ENCODE measurements around the gene ADNP. TPM values are rescaled to one million over a fixed set of nuclear protein-coding genes. Genes with fewer than 3 reads are reported as not detected.

ADNP gene
- polyA plus RNA-seq, 1 of the 3 experiments (the other 2 are of a cell fraction), result 13.3 TPM

DNA sequence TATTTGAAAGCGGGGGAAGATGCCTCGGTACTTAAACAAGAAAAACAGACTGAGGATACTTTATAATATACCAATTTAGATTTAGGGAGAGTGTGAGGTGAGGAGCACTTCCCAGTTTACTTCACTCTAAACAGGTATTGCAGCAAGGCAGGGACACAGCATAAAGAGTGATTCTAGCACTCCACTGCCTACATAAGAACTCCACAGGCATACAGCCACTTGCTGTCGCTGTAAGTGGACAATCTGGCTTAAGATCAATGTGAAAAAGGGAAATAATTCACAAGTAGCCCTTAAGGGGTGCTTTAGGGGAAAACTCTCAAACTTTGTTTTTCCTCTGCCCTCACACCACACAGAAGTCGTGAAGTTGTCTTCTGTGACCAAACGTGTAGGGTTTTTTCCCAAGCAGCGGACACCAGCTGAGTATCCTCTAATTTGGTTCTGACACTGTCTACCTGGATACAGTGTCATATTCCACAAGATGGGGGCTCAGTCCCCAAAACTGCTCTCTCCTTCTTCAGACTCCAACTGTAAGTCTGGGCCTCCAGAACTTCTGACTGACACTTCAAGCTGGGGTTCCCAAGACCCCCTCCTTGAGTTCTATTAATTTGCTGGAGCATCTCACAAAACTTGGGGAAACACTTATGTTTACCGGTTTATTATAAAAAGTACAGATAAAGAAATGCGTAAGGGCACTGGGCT is 9.3 kb downstream of the ADNP start:
- Histone ChIP-seq H3K9ac (no peak overlapping the region; the same call in 1 of the 2 replicates), H3K79me2 (ENCODE audit: insufficient read depth) (peaks cover 100% of the 10 kb centered on the region), H4K20me1 (ENCODE audit: insufficient read depth) (peaks cover 100% of the 10 kb centered on the region), H3K4me1 (ENCODE audit: control insufficient read depth in 1 of 2, insufficient read depth in 2 of 2, low read depth in 1 of 2, low read length in 1 of 2) (peaks cover 20 to 28% of the 10 kb centered on the region in 2 experiments; a peak in 3 of 4 replicates), H2AFZ (ENCODE audit: low read depth) (no peak overlapping the region), H3K27ac (ENCODE audit: low read depth in 2 of 2, low read length in 1 of 2) (peak overlapping the region in 1 of 2 experiments; percentile 46; a peak in 2 of 4 replicates), H3K9me2 (no peaks in the 10 kb centered on the region), H3K27me3 (ENCODE audit: insufficient read depth) (no peaks in the 10 kb centered on the region), H3K36me3 (replicated peaks in 1 of 2; ENCODE audit: control insufficient read depth in 1 of 2, insufficient read depth in 2 of 2, low read length in 1 of 2) (peaks cover 53 to 56% of the 10 kb centered on the region in 2 experiments), H3F3A (replicated peaks; ENCODE audit: insufficient read depth) (peaks cover 20% of the 10 kb centered on the region), H3K4me2 (peak overlapping the region; percentile 22; the same call in 1 of the 2 replicates), H3K9me3 (no peaks in the 10 kb centered on the region), H3K4me3 (ENCODE audit: low read depth in 2 of 2, low read length in 1 of 2) (no peak overlapping the region)
- no peak for DNase-seq
- 90% methylated on average over 8 of the region's 8 CpGs for WGBS (ENCODE audit: low lambda C conversion rate)
- ChIA-PET POLR2A (no interaction called here), CTCF (interaction anchor here (1.0 to 16.1 kb wide), 5 partner anchors 8 to 131 kb away, joined by 3 to 340 read pairs (median 4); partner anchors contain the start of genes ADNP and BCAS4)
- TF ChIP-seq FOXM1 (IDR thresholded peaks at IDR 0.05; ENCODE audit: low read depth) (no peak), GABPA (IDR thresholded peaks at IDR 0.05; ENCODE audit: low read depth) (no peak), JUND (IDR thresholded peaks at IDR 0.05) (no peak), CHD2 (IDR thresholded peaks at IDR 0.05; ENCODE audit: low read length, partially characterized antibody) (no peak), MEF2A (IDR thresholded peaks at IDR 0.05; ENCODE audit: borderline replicate concordance, low read depth) (no peak), TAF1 (IDR thresholded peaks at IDR 0.05; ENCODE audit: borderline replicate concordance, low read depth, low read length) (no peak), ELF1 (IDR thresholded peaks at IDR 0.05) (no peak), NRF1 (IDR thresholded peaks at IDR 0.05; ENCODE audit: low read depth, low read length) (no peak), MXI1 (IDR thresholded peaks at IDR 0.05; ENCODE audit: low read depth, low read length) (no peak), RAD21 (IDR thresholded peaks at IDR 0.05; ENCODE audit: low read length) (no peak), SIN3A (IDR thresholded peaks at IDR 0.05; ENCODE audit: borderline replicate concordance, low read depth, low read length) (no peak)
- TF ChIP-seq, protein P1, sequence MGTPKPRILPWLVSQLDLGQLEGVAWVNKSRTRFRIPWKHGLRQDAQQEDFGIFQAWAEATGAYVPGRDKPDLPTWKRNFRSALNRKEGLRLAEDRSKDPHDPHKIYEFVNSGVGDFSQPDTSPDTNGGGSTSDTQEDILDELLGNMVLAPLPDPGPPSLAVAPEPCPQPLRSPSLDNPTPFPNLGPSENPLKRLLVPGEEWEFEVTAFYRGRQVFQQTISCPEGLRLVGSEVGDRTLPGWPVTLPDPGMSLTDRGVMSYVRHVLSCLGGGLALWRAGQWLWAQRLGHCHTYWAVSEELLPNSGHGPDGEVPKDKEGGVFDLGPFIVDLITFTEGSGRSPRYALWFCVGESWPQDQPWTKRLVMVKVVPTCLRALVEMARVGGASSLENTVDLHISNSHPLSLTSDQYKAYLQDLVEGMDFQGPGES (IDR thresholded peaks at IDR 0.05; ENCODE audit: low read depth, low read length), result no peak
- TF ChIP-seq, protein P2, sequence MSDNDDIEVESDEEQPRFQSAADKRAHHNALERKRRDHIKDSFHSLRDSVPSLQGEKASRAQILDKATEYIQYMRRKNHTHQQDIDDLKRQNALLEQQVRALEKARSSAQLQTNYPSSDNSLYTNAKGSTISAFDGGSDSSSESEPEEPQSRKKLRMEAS (IDR thresholded peaks at IDR 0.05; ENCODE audit: low read depth), result no peak
- TF ChIP-seq, protein P3, sequence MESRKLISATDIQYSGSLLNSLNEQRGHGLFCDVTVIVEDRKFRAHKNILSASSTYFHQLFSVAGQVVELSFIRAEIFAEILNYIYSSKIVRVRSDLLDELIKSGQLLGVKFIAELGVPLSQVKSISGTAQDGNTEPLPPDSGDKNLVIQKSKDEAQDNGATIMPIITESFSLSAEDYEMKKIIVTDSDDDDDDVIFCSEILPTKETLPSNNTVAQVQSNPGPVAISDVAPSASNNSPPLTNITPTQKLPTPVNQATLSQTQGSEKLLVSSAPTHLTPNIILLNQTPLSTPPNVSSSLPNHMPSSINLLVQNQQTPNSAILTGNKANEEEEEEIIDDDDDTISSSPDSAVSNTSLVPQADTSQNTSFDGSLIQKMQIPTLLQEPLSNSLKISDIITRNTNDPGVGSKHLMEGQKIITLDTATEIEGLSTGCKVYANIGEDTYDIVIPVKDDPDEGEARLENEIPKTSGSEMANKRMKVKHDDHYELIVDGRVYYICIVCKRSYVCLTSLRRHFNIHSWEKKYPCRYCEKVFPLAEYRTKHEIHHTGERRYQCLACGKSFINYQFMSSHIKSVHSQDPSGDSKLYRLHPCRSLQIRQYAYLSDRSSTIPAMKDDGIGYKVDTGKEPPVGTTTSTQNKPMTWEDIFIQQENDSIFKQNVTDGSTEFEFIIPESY (IDR thresholded peaks at IDR 0.05; ENCODE audit: borderline replicate concordance, low read depth), result no peak
- TF ChIP-seq, protein P4, sequence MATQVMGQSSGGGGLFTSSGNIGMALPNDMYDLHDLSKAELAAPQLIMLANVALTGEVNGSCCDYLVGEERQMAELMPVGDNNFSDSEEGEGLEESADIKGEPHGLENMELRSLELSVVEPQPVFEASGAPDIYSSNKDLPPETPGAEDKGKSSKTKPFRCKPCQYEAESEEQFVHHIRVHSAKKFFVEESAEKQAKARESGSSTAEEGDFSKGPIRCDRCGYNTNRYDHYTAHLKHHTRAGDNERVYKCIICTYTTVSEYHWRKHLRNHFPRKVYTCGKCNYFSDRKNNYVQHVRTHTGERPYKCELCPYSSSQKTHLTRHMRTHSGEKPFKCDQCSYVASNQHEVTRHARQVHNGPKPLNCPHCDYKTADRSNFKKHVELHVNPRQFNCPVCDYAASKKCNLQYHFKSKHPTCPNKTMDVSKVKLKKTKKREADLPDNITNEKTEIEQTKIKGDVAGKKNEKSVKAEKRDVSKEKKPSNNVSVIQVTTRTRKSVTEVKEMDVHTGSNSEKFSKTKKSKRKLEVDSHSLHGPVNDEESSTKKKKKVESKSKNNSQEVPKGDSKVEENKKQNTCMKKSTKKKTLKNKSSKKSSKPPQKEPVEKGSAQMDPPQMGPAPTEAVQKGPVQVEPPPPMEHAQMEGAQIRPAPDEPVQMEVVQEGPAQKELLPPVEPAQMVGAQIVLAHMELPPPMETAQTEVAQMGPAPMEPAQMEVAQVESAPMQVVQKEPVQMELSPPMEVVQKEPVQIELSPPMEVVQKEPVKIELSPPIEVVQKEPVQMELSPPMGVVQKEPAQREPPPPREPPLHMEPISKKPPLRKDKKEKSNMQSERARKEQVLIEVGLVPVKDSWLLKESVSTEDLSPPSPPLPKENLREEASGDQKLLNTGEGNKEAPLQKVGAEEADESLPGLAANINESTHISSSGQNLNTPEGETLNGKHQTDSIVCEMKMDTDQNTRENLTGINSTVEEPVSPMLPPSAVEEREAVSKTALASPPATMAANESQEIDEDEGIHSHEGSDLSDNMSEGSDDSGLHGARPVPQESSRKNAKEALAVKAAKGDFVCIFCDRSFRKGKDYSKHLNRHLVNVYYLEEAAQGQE (IDR thresholded peaks at IDR 0.05; ENCODE audit: low read depth, low read length), result no peak
- TF ChIP-seq, protein P5, sequence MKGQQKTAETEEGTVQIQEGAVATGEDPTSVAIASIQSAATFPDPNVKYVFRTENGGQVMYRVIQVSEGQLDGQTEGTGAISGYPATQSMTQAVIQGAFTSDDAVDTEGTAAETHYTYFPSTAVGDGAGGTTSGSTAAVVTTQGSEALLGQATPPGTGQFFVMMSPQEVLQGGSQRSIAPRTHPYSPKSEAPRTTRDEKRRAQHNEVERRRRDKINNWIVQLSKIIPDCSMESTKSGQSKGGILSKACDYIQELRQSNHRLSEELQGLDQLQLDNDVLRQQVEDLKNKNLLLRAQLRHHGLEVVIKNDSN (IDR thresholded peaks at IDR 0.05; ENCODE audit: borderline replicate concordance, low read depth), result no peak
- TF ChIP-seq, protein P6, sequence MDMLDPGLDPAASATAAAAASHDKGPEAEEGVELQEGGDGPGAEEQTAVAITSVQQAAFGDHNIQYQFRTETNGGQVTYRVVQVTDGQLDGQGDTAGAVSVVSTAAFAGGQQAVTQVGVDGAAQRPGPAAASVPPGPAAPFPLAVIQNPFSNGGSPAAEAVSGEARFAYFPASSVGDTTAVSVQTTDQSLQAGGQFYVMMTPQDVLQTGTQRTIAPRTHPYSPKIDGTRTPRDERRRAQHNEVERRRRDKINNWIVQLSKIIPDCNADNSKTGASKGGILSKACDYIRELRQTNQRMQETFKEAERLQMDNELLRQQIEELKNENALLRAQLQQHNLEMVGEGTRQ (IDR thresholded peaks at IDR 0.05; ENCODE audit: borderline replicate concordance, low read depth, low read length), result no peak

Data from SK-N-SH (cell line).